ENCODE results near the gene DGKH.

Gene DGKH

GRCh38 chr13:42129033-42129432 lies 80.6 kb downstream of the DGKH start:
- Histone ChIP-seq H3K36me3 (ENCODE audit: control insufficient read depth, low read length) (peaks cover 25% of the 10 kb centered on the region), H3K4me2 (ENCODE audit: low read length) (no peak overlapping the region), H3K4me3 (ENCODE audit: low read length) (no peak overlapping the region), H3F3A (ENCODE audit: control insufficient read depth, insufficient read depth) (no peaks in the 10 kb centered on the region), H3K27me3 (ENCODE audit: control insufficient read depth, low read length) (no peaks in the 10 kb centered on the region), H3K27ac (ENCODE audit: low read depth, low read length) (no peak overlapping the region), H3K4me1 (ENCODE audit: control insufficient read depth, low read length) (no peaks in the 10 kb centered on the region), H3K79me2 (ENCODE audit: control insufficient read depth, low read length) (peaks cover 6% of the 10 kb centered on the region), H4K20me1 (ENCODE audit: control insufficient read depth, insufficient read depth, low read depth, low read length) (no peaks in the 10 kb centered on the region), H3K9me3 (ENCODE audit: control insufficient read depth, insufficient read depth, low read length) (no peaks in the 10 kb centered on the region), H3K9me2 (replicated peaks; ENCODE audit: control insufficient read depth, low read length) (no peaks in the 10 kb centered on the region)
- TF ChIP-seq EZH2phosphoT487 (IDR thresholded peaks at IDR 0.05; ENCODE audit: borderline replicate concordance, low read length) (no peak), CTCF (IDR thresholded peaks at IDR 0.05; ENCODE audit: low read depth, low read length, poor library complexity, severe bottlenecking) (no peak)

- no peak for TF ChIP-seq CTCF (IDR thresholded peaks at IDR 0.05; ENCODE audit: low read depth, low read length, poor library complexity, severe bottlenecking)
- no peak for TF ChIP-seq EZH2phosphoT487 (IDR thresholded peaks at IDR 0.05; ENCODE audit: borderline replicate concordance, low read length)
- no peaks in the 10 kb centered on the region for H3K27me3 ChIP-seq (ENCODE audit: control insufficient read depth, low read length)
Observed at GRCh38 chr13:42136518-42136917, 88.1 kb downstream of the DGKH start.

GRCh38 chr13:42137856-42138537 lies 89.5 kb downstream of the DGKH start:
- Histone ChIP-seq H3K4me2 (ENCODE audit: low read length) (no peak overlapping the region), H3K27ac (ENCODE audit: low read depth, low read length) (no peak overlapping the region)
- TF ChIP-seq EZH2phosphoT487 (IDR thresholded peaks at IDR 0.05; ENCODE audit: borderline replicate concordance, low read length) (no peak), CTCF (IDR thresholded peaks at IDR 0.05; ENCODE audit: low read depth, low read length, poor library complexity, severe bottlenecking) (no peak)

More at GRCh38 chr13:42136518-42136917, 88.1 kb downstream of the DGKH start:
- Histone ChIP-seq H3K9me2 (replicated peaks; ENCODE audit: control insufficient read depth, low read length) (no peaks in the 10 kb centered on the region), H3F3A (ENCODE audit: control insufficient read depth, insufficient read depth) (no peaks in the 10 kb centered on the region), H3K4me2 (ENCODE audit: low read length) (no peak overlapping the region), H4K20me1 (ENCODE audit: control insufficient read depth, insufficient read depth, low read depth, low read length) (no peaks in the 10 kb centered on the region), H3K4me1 (ENCODE audit: control insufficient read depth, low read length) (no peaks in the 10 kb centered on the region), H3K27ac (ENCODE audit: low read depth, low read length) (no peak overlapping the region), H3K4me3 (ENCODE audit: low read length) (no peak overlapping the region), H3K9me3 (ENCODE audit: control insufficient read depth, insufficient read depth, low read length) (no peaks in the 10 kb centered on the region), H3K36me3 (ENCODE audit: control insufficient read depth, low read length) (peaks cover 10% of the 10 kb centered on the region; the same call in 1 of the 2 replicates), H3K79me2 (ENCODE audit: control insufficient read depth, low read length) (no peaks in the 10 kb centered on the region)

More at GRCh38 chr13:42137856-42138537, 89.5 kb downstream of the DGKH start:
- H3K79me2 ChIP-seq (ENCODE audit: control insufficient read depth, low read length), result no peaks in the 10 kb centered on the region
- no peaks in the 10 kb centered on the region for H3K4me1 ChIP-seq (ENCODE audit: control insufficient read depth, low read length)
- no peaks in the 10 kb centered on the region for H3K9me2 ChIP-seq (replicated peaks; ENCODE audit: control insufficient read depth, low read length)
- no peaks in the 10 kb centered on the region for H4K20me1 ChIP-seq (ENCODE audit: control insufficient read depth, insufficient read depth, low read depth, low read length)
- H3K27me3 ChIP-seq (ENCODE audit: control insufficient read depth, low read length), result no peaks in the 10 kb centered on the region
- no peaks in the 10 kb centered on the region for H3K9me3 ChIP-seq (ENCODE audit: control insufficient read depth, insufficient read depth, low read length)
- no peaks in the 10 kb centered on the region for H3F3A ChIP-seq (ENCODE audit: control insufficient read depth, insufficient read depth)
- H3K36me3 ChIP-seq (ENCODE audit: control insufficient read depth, low read length), result peaks cover 5% of the 10 kb centered on the region; the same call in 1 of the 2 replicates
- H3K4me3 ChIP-seq (ENCODE audit: low read length), result no peak overlapping the region
